ENCODE data around the gene RETREG2.

The RETREG2 gene

DNA sequence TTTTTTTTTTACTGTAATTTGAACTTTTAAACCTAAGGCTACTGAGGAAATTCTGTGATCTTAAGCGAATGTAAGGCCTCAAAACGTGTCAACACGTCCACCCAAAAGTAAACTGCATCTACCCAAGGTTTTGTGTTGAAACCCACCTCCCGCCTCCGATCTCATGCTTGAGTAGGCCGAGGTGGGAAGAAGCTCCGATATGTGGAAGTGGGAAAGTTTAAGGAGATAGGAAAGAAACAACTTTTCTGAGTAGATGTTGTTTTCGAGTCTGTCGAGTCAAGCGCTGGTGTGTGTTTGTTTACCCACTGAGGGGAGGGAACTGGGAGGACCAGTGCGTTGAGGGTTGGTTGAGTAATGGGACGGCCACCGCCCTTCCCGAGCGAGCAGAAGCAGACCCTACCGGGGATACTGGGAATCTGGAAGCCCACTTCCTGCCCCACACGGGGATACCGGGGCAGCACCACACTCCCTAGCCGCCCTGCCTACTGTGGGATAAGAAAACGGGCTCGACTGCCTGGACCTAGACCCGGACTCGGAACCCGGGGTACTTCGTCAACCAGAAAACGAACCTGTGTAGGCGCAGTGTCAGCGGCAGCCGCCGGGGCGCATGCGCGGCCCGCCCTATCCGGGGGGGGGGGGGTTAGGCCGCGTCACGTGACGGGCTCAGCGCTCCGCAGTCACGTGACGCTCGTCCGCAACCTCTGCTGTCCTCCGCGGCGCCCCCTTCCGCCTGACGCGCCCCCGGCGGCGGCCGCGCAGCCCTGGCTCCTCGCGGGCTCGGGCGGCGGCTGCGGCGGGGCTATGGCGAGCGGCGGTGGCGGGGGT, at the start of gene RETREG2:
TSS of gene RETREG2 (plus strand) at position 724 of the 825 bp plus-strand sequence. CDS start at position 802, 78 bp downstream.
- DNase-seq, result peak; percentile 78 to 85

DNA sequence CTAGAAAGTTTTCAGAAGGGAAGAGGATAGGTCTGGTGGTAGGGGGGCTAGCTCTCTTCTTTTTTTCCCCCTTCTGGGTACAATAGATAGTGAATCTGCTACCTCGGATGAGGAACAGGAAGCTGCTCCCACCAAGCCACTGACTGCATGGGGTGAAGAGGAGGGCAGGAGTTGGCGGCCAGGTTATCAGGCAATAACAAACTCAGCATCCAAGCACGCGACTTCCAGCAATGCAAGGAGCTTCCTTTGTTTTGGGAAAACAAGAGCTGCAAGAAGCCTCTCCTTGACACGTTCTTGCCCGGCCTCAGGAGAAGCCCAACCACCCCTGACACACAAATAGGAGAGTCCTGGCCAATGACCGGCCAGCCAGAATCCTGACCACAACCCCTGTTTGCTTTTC, 49.7 kb upstream of the RETREG2 start:
- no peak for DNase-seq

- DNase-seq, result no peak
Measured at GRCh38 chr2:219129589-219129988, 48.5 kb upstream of the RETREG2 start.

DNA sequence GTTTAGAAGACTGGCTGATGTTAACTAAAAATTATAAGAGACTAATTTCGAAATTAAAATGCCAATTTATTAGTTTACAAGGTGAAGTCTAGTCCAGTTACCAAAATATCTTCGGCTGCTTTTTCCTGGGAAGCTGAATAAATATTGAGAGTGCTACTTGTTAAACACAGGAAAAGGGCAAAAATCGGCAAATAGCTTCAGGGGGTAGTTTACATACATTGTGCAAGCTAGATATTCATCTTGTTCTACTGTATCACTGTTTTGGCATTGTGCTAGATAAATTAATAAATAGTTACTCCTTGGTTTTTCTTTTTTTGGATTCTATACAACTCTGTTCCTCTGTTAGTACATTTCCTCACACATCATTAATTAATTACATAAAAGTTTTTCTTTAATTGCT, 46.7 kb upstream of the RETREG2 start:
- DNase-seq, result peak in 1 of 2 experiments; percentile 2

DNA sequence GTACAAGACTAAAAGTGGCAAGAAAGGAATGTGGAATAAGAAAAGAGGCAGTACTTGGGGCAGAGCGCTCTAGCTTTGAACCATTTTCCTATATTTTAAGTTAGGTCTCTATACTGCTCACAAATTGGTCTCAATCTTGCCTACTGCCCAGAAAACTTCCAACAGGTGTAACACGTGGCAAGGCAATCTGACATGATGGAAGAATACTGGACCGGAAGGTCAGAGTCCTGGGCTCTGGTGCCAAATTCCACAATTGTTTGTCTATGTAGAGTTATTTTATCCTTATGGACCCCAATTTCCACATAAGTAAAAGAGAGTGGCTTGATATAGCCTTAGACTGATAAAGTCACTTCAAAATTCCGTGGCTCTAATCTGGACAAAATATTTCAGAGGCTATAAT, 46.3 kb upstream of the RETREG2 start:
- no peak for DNase-seq

DNA sequence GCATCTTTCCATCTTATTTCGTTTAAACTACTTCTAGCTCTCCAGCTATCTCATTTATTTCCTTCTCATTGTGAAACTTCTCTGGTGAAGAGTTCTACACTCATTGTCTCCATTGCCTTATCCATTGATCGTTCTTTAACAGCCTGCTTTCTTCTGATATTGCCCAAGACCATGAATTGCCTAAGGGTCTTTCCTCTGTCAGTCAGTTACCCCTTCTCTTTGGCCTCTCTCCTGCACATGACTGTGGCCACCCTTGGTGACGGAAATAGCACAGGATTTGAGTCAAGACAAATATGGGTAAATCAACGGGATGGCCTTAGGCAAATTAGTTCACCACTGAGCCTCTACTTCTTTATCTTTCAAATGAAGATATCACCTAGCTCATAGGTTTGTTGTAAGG, 44.1 kb upstream of the RETREG2 start:
- DNase-seq, result no peak

GRCh38 chr2:219140722-219141121, 37.4 kb upstream of the RETREG2 start:
- no peak for DNase-seq

DNA sequence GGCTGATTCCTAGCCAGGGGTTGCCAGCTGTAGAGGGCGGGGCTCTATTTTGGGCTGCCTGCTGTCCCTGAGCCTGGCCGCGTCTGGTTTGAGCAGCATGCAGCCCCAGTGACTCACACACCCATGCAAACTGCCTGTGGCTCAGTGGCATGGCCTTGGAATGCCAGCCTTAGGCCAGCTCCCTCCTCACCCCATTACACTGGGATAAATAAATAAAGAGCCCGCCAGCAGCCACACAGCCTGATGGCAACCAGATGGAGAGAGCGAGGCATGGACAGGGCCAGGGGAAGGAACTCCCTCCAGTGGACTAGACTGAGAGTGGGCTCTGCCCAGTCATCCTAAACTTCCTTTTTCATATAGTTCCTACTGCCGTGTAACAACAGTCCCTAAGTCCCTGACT, 35.7 kb upstream of the RETREG2 start:
- no peak for DNase-seq

- DNase-seq, result peak in 1 of 2 experiments; percentile 55
Measured at GRCh38 chr2:219149667-219150066, 28.4 kb upstream of the RETREG2 start.

DNA sequence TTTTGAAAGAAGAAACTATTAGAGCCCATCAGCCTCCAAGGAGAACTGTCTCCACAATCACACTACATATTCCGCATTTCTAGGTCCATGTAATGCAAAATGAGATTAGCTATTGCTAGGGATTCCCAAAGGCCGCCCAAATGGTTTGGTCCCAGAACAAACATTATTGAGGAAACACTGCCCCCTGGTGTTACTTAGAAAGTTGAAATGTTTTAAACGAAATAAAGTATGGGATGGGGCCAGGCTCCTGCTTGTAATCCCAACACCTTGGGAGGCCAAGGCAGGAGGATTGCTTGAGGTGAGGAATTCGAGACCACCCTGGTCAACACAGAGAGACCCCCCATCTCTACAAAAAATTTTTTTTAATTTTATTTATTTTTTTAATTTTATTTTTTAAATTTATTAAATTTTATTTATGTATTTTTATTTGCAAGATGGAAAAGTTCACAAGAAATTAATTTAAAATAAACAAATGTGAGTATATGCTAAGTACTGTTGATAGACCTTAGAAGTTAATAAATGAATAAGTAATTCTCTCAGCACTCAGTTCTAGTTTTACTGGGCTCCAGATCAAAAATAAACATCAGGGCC, 22.9 kb upstream of the RETREG2 start:
- peak; percentile 83 to 85 for DNase-seq

GRCh38 chr2:219157396-219157795, 20.7 kb upstream of the RETREG2 start:
- no peak for DNase-seq

- no peak for DNase-seq
Measured at GRCh38 chr2:219158025-219158424, 20.1 kb upstream of the RETREG2 start.

DNA sequence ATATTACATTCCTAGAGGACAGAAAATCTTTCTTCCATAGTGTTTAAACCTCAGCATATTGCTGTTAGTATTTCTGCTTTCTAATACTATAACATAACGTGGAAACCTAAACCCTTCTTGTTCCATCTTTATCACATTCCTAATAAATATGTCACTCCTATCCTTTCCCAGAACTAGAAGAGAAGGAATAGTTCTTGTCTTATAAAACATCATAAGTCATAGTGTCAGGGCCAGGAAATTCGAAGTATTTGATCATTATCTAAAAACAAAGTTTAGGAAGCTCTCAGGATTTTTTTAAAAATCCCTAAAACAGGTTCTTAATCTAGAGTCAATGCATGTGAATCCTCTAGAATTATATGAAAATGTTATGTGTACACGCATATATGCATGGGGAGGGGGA, 19.5 kb upstream of the RETREG2 start:
- DNase-seq, result no peak

DNA sequence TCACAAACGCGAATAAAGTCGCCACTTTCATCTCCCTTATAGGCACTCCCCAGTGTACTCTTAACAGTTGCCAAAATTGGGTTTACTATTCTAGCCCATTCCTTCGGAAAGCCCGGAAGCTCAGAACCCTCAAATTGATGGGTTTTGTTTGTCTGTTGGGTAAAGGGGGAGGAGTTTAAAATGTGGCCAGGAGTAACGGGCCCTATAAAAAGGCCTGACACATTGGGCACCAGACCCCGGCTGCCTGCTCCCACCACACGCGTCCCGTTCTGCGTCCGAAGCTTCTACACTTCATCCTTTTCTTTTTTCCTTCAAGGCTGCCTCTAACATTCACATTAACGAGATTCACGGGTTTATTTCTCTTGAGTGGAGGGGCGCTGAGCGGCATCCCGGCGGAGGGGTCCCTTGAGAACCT, 18.3 kb upstream of the RETREG2 start:
- DNase-seq, result no peak

DNA sequence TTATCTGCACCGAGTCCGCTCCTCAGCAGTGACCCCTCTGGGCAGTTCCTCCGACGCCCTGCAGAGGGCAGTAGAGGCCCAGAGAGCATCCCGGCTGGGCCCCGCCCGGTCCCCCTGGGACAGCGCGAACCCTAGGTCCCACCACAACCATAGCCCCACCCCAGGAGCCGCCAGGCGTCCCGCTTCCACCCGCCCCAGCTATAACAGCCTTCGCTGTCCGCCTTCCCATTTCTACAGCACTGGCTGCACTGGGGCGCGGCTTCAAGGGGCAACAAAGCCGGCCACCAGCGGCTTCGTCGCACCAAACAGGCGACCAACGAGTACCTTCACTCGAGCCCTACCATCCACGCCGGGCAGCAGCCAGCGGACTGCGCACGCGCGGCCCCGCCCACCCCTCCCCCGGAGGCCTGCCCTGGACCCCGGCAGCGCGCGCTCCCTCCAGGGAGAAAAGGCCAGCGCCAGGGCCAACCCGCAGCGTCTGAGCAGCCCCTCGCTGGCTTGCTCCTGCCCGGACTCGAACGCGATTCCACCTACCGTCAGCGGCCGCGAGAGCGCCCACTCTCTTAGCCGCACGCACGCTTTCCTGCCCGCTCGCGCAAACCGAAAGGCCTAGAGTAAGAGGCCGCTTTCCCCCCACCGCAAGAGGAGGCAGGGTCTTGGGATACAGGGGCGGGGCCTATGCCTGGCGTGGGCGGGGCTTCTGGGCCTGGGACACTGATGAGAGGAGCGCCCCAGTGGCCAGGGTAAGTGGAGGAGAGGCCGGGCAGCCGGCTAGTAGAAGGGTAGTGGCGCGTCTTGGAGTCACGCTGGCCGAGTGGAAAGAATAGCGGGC, 17.7 kb upstream of the RETREG2 start, which contains the start of gene NHEJ1:
TSS of gene NHEJ1 (minus strand) at position 630 of the 832 bp plus-strand sequence. CDS start 2,453 bp downstream, outside the sequence.
- peak; percentile 81 to 82 for DNase-seq

GRCh38 chr2:219161097-219161496, 17.0 kb upstream of the RETREG2 start:
- DNase-seq, result no peak

DNA sequence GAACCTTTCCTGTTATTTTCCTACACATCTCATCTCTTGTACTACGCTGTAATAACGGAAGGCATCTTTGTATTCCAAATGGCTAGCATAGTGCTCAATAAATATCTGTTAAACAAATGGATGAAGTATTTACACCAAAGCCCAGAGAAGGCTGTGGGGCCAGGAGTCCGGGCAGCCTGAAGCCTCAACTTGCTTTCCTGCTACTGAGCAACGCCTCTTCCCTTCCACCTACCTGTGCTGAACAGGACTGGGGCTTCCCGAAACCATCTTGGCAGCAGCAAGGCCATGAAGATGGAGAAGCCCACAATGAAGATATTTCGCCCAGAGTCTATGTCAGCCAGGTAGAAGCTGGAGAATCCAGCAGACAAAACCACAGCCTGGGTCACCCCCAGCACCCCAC, 14.9 kb upstream of the RETREG2 start:
- no peak for DNase-seq

DNA sequence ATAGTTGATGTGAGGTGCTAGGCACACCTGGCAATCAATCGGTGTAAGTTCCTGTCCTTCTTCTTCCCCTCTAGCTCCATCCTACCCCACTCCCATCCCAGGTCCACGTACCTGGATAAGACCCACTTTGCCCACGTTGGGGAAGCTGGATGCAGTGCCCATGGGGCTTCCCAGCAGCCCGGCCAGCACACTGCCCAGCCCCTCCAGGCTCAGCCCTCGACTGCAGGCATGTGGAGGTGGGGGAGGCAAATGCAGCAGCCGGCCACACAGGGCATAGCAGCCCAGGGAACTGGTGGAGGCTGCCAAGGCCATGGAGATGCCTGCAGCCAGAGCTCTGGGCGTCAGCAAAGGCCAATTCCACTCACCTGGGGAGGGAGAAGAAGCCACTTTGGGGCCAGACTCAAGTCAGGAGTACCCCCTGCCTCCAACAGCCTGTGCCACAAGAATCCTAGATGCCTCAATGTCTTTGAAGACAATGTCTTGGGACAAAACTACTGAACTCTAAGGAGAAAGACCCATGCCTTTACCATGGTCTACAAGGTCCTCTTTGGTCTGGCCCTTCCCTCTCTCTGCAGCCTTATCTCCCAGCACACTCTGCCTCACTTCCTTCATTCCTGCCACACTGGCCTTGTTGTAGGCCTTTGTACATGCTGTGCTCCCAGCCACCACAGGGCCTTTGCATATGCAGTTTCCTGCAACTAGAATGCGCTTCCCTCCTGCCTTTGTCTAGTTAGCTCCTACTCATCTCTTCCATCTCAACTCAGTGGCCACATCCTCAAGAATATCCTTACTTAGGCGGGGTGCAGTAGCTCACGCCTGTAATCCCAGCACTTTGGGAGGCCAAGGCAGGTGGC, 12.8 kb upstream of the RETREG2 start:
- DNase-seq, result no peak

- DNase-seq, result no peak
Measured at GRCh38 chr2:219167997-219168396, 10.1 kb upstream of the RETREG2 start.

DNA sequence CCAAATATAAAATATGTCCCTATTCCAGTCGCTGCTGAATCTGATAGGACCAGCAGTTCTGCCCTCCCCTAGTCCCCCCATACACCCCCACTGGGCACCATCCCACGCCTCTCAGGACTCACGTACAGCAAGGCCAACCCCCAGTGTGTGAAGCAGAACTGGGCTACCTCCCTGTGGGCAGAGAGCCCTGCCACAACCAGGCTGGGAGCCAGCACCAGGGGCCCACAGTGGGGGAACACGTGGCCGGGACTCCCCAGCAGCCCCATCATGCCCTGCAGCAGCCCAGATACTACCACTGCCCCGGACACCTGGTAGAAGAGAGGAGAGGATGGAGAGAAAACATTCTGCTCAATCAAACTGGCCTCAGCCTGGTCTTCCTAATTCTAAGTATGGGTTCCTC, 9.5 kb upstream of the RETREG2 start:
- no peak for DNase-seq

GRCh38 chr2:219168932-219169331, 9.1 kb upstream of the RETREG2 start:
- no peak for DNase-seq

GRCh38 chr2:219169930-219170654, 8.0 kb upstream of the RETREG2 start, which contains the start of gene SLC23A3:
Gene SLC23A3 (minus strand): TSS chr2:219170029. CDS start chr2:219169984, 45 bp downstream.
- no peak for DNase-seq

Measured in NCI-H2081 (cell line).